ENCODE measurements around the gene COA1. TPM values are rescaled to one million over a fixed set of nuclear protein-coding genes. Genes with fewer than 3 reads are reported as not detected.

COA1 gene
- total and polyA plus RNA-seq, 2 donors (not counting 1 experiment from before 2014, with no cell fraction given): 28.7 to 72.7 TPM

DNA sequence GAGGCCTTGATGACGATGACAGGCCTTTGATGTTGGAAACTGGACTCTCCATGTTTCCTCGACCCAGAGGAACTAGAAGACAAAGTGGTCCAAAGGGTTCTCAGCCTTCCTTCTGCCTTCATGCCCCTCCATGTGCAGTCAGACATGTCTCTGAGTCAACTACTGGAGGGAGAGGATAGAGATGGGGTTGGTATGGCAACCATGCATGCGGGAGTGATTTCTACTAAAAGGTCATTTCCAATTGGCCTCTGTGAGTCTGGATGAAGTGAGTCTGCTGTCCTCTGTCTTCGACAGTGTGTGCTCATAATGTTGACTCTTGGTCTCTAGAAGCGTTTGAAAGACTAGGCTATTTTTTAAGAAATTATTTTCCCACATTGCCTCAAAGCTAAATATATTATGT is 117.2 kb downstream of the COA1 start:
- ChIA-PET POLR2A (interaction anchor here (0.5 to 0.6 kb wide), 3 partner anchors 9 to 44 kb away, joined by 3 to 4 read pairs (median 3); no protein-coding TSS in a partner anchor), CTCF (interaction anchor here (0.7 to 4.9 kb wide), 2 partner anchors 9 to 30 kb away, joined by 3 to 27 read pairs; partner anchors contain the start of gene STK17A)
- no peak overlapping the region for H3K9ac ChIP-seq (ENCODE audit: low read length)
- DNase-seq (no peak), ATAC-seq (ENCODE audit: low read depth) (no peak)
- H3K9me3 ChIP-seq (ENCODE audit: control extremely low read depth in 1 of 3, control insufficient read depth in 2 of 3, insufficient read depth in 1 of 3, low read length in 2 of 3): no peaks in the 10 kb centered on the region
- peak overlapping the region; percentile 13 for H3K4me2 ChIP-seq (replicated peaks; ENCODE audit: low read depth, low read length, poor library complexity, severe bottlenecking)
- H3K4me1 ChIP-seq (ENCODE audit: control insufficient read depth in 2 of 2, insufficient read depth in 2 of 2, low read length in 2 of 2): peaks cover 38 to 44% of the 10 kb centered on the region in 2 donors
- no peaks in the 10 kb centered on the region for H3K27me3 ChIP-seq (replicated peaks in 1 of 4; ENCODE audit: control extremely low read depth in 1 of 4, control insufficient read depth in 3 of 4, insufficient read depth in 4 of 4, low read length in 3 of 4)
- no peak for TF ChIP-seq EZH2 (IDR thresholded peaks at IDR 0.05; ENCODE audit: borderline replicate concordance, insufficient read depth, low read depth, low read length, poor library complexity, severe bottlenecking)
- TF ChIP-seq, protein P1, sequence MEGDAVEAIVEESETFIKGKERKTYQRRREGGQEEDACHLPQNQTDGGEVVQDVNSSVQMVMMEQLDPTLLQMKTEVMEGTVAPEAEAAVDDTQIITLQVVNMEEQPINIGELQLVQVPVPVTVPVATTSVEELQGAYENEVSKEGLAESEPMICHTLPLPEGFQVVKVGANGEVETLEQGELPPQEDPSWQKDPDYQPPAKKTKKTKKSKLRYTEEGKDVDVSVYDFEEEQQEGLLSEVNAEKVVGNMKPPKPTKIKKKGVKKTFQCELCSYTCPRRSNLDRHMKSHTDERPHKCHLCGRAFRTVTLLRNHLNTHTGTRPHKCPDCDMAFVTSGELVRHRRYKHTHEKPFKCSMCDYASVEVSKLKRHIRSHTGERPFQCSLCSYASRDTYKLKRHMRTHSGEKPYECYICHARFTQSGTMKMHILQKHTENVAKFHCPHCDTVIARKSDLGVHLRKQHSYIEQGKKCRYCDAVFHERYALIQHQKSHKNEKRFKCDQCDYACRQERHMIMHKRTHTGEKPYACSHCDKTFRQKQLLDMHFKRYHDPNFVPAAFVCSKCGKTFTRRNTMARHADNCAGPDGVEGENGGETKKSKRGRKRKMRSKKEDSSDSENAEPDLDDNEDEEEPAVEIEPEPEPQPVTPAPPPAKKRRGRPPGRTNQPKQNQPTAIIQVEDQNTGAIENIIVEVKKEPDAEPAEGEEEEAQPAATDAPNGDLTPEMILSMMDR (IDR thresholded peaks at IDR 0.05): no peak
- H3K4me3 ChIP-seq (ENCODE audit: control extremely low read depth in 1 of 5, extremely low read depth in 1 of 5, insufficient read depth in 1 of 5, low read depth in 2 of 5, low read length in 4 of 5): no peak overlapping the region
- Mint-ChIP-seq H3K27ac (peak overlapping the region; percentile 60), H3K9me3 (ENCODE audit: insufficient read depth) (no peaks in the 10 kb centered on the region), H3K4me3 (peak overlapping the region; percentile 30), H3K27me3 (no peaks in the 10 kb centered on the region), H3K4me1 (peaks cover 52% of the 10 kb centered on the region)
- H2AFZ ChIP-seq (ENCODE audit: insufficient read depth, low read depth, low read length, poor library complexity, severe bottlenecking): no peak overlapping the region
- H3K27ac ChIP-seq (ENCODE audit: low read length in 2 of 2): peak overlapping the region in 1 of 2 donors; percentile 75
- H3K36me3 ChIP-seq (replicated peaks in 1 of 2; ENCODE audit: control extremely low read depth in 1 of 2, control insufficient read depth in 1 of 2, extremely low read depth in 1 of 2, insufficient read depth in 2 of 2, low read length in 1 of 2): peaks cover 18 to 70% of the 10 kb centered on the region in 2 experiments
- peaks cover 60% of the 10 kb centered on the region for H4K20me1 ChIP-seq (ENCODE audit: control insufficient read depth, insufficient read depth, low read length, poor library complexity, severe bottlenecking)
- 94% methylated on average over 2 of the region's 5 CpGs for WGBS (ENCODE audit: insufficient coverage)
- intact Hi-C loops (cut with micrococcal nuclease): loop anchor here (2.0 to 5.0 kb wide), 2 partner anchors 15 to 35 kb away; no protein-coding TSS in a partner anchor
- peaks cover 99% of the 10 kb centered on the region for H3K79me2 ChIP-seq (ENCODE audit: control insufficient read depth, insufficient read depth, low read length)

DNA sequence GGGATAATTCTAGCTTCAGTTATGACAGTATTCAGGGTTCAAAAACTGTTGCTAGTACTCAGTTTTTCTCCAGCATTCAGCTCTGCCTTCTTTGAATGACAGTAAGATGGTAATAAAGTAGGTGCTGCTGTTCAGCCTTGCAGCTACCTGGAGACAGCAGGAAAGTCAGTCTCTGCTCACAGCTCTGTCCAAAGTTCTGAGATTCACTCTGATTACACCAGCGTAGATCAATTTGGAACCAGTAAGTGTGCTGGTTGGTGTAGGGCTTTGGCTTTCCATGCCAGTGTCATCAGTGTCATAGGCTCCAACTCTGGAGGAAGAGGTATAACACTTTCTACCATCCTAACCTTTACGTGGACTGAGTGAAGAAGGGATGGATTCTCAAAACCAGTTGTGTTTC is 120.2 kb downstream of the COA1 start:
- TF ChIP-seq EZH2 (IDR thresholded peaks at IDR 0.05; ENCODE audit: borderline replicate concordance, insufficient read depth, low read depth, low read length, poor library complexity, severe bottlenecking): no peak
- TF ChIP-seq, protein P1 (IDR thresholded peaks at IDR 0.05): no peak
- peaks cover 76% of the 10 kb centered on the region for H4K20me1 ChIP-seq (ENCODE audit: control insufficient read depth, insufficient read depth, low read length, poor library complexity, severe bottlenecking)
- H3K4me3 Mint-ChIP-seq: peak overlapping the region; percentile 10
- peaks cover 99% of the 10 kb centered on the region for H3K79me2 ChIP-seq (ENCODE audit: control insufficient read depth, insufficient read depth, low read length)
- no peaks in the 10 kb centered on the region for H3K27me3 ChIP-seq (replicated peaks in 1 of 4; ENCODE audit: control extremely low read depth in 1 of 4, control insufficient read depth in 3 of 4, insufficient read depth in 4 of 4, low read length in 3 of 4)
- ChIA-PET CTCF (interaction anchor here (1.1 to 1.4 kb wide), 4 partner anchors 26 to 110 kb away, joined by 3 to 9 read pairs (median 3); partner anchors contain the start of gene STK17A), POLR2A (no interaction called here)
- peaks cover 65% of the 10 kb centered on the region for H3K4me1 Mint-ChIP-seq
- peak overlapping the region in 1 of 2 donors; percentile 43 for H3K27ac ChIP-seq (ENCODE audit: low read length in 2 of 2)
- ATAC-seq (ENCODE audit: low read depth) (no peak), DNase-seq (no peak)
- peak overlapping the region; percentile 46 for H3K27ac Mint-ChIP-seq
- H3K27me3 Mint-ChIP-seq: no peaks in the 10 kb centered on the region
- no peaks in the 10 kb centered on the region for H3K9me3 Mint-ChIP-seq (ENCODE audit: insufficient read depth)
- intact Hi-C loops (cut with micrococcal nuclease): no loop called here
- no peak overlapping the region for H3K9ac ChIP-seq (ENCODE audit: low read length)
- no peaks in the 10 kb centered on the region for H3K9me3 ChIP-seq (ENCODE audit: control extremely low read depth in 1 of 3, control insufficient read depth in 2 of 3, insufficient read depth in 1 of 3, low read length in 2 of 3)
- H3K4me3 ChIP-seq (ENCODE audit: control extremely low read depth in 1 of 5, extremely low read depth in 1 of 5, insufficient read depth in 1 of 5, low read depth in 2 of 5, low read length in 4 of 5): no peak overlapping the region
- no peak overlapping the region for H3K4me2 ChIP-seq (replicated peaks; ENCODE audit: low read depth, low read length, poor library complexity, severe bottlenecking)
- H3K36me3 ChIP-seq (replicated peaks in 1 of 2; ENCODE audit: control extremely low read depth in 1 of 2, control insufficient read depth in 1 of 2, extremely low read depth in 1 of 2, insufficient read depth in 2 of 2, low read length in 1 of 2): peaks cover 25 to 59% of the 10 kb centered on the region in 2 experiments
- WGBS (ENCODE audit: insufficient coverage): no CpG with 5 or more reads among the region's 2 CpGs
- H2AFZ ChIP-seq (ENCODE audit: insufficient read depth, low read depth, low read length, poor library complexity, severe bottlenecking): no peak overlapping the region
- peaks cover 44 to 49% of the 10 kb centered on the region in 2 donors for H3K4me1 ChIP-seq (ENCODE audit: control insufficient read depth in 2 of 2, insufficient read depth in 2 of 2, low read length in 2 of 2)
